ENCODE measurements around the gene CDPF1. TPM values are rescaled to one million over a fixed set of nuclear protein-coding genes. Genes with fewer than 3 reads are reported as not detected.

Gene CDPF1
- total and polyA plus RNA-seq, 2 donors (not counting 1 experiment from before 2014, with no cell fraction given) = 9.8 to 15.4 TPM

DNA sequence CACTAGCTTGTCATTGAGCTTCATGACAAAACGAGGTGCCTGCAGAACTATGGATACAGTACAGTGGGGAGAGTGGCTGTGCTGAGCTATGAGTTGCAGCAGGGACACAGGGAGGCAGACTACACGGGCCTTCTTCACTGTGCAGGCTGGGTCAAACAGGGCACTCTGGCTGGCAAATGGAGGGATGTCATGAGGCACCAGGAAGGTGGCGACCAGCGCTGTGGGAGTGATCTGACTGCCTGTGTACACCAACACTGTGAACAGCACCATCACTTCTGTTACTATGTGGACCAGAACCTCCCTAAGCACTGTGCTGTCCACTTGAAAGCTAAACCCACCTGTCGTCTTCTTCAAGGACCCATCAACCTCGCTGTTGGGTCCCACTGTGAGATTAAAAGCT, 9.9 kb upstream of the CDPF1 start:
- Histone ChIP-seq H3K9ac (ENCODE audit: low read length) (no peak overlapping the region), H2AFZ (ENCODE audit: insufficient read depth, low read depth, low read length, poor library complexity, severe bottlenecking) (no peak overlapping the region), H4K20me1 (ENCODE audit: control insufficient read depth, insufficient read depth, low read length, poor library complexity, severe bottlenecking) (no peaks in the 10 kb centered on the region), H3K9me3 (ENCODE audit: control extremely low read depth in 1 of 3, control insufficient read depth in 2 of 3, insufficient read depth in 1 of 3, low read length in 2 of 3) (peaks cover 0 to 10% (median 0%) of the 10 kb centered on the region in 3 donors), H3K36me3 (replicated peaks in 1 of 2; ENCODE audit: control extremely low read depth in 1 of 2, control insufficient read depth in 1 of 2, extremely low read depth in 1 of 2, insufficient read depth in 2 of 2, low read length in 1 of 2) (no peaks in the 10 kb centered on the region), H3K27ac (ENCODE audit: low read length in 2 of 2) (no peak overlapping the region), H3K4me3 (ENCODE audit: control extremely low read depth in 1 of 5, extremely low read depth in 1 of 5, insufficient read depth in 1 of 5, low read depth in 2 of 5, low read length in 4 of 5) (no peak overlapping the region), H3K4me2 (replicated peaks; ENCODE audit: low read depth, low read length, poor library complexity, severe bottlenecking) (no peak overlapping the region), H3K4me1 (ENCODE audit: control insufficient read depth in 2 of 2, insufficient read depth in 2 of 2, low read length in 2 of 2) (peaks cover 0 to 3% of the 10 kb centered on the region in 2 donors), H3K79me2 (ENCODE audit: control insufficient read depth, insufficient read depth, low read length) (no peaks in the 10 kb centered on the region), H3K27me3 (replicated peaks in 1 of 4; ENCODE audit: control extremely low read depth in 1 of 4, control insufficient read depth in 3 of 4, insufficient read depth in 4 of 4, low read length in 3 of 4) (peaks cover 0 to 37% (median 25%) of the 10 kb centered on the region in 4 experiments)
- no peak for DNase-seq
- 87% methylated on average over 6 of the region's 6 CpGs for WGBS (ENCODE audit: insufficient coverage)
- no peak overlapping the region for H3K27ac Mint-ChIP-seq
- ChIA-PET POLR2A (no interaction called here), CTCF (no interaction called here)
- no peaks in the 10 kb centered on the region for H3K9me3 Mint-ChIP-seq (ENCODE audit: insufficient read depth)
- ATAC-seq (ENCODE audit: low read depth) = no peak
- peaks cover 56% of the 10 kb centered on the region for H3K27me3 Mint-ChIP-seq
- intact Hi-C loops (cut with micrococcal nuclease) = no loop called here
- TF ChIP-seq EZH2 (IDR thresholded peaks at IDR 0.05; ENCODE audit: borderline replicate concordance, insufficient read depth, low read depth, low read length, poor library complexity, severe bottlenecking) = no peak
- TF ChIP-seq, protein P1, sequence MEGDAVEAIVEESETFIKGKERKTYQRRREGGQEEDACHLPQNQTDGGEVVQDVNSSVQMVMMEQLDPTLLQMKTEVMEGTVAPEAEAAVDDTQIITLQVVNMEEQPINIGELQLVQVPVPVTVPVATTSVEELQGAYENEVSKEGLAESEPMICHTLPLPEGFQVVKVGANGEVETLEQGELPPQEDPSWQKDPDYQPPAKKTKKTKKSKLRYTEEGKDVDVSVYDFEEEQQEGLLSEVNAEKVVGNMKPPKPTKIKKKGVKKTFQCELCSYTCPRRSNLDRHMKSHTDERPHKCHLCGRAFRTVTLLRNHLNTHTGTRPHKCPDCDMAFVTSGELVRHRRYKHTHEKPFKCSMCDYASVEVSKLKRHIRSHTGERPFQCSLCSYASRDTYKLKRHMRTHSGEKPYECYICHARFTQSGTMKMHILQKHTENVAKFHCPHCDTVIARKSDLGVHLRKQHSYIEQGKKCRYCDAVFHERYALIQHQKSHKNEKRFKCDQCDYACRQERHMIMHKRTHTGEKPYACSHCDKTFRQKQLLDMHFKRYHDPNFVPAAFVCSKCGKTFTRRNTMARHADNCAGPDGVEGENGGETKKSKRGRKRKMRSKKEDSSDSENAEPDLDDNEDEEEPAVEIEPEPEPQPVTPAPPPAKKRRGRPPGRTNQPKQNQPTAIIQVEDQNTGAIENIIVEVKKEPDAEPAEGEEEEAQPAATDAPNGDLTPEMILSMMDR (IDR thresholded peaks at IDR 0.05) = no peak
- H3K4me3 Mint-ChIP-seq = no peak overlapping the region
- peaks cover 6% of the 10 kb centered on the region for H3K4me1 Mint-ChIP-seq

DNA sequence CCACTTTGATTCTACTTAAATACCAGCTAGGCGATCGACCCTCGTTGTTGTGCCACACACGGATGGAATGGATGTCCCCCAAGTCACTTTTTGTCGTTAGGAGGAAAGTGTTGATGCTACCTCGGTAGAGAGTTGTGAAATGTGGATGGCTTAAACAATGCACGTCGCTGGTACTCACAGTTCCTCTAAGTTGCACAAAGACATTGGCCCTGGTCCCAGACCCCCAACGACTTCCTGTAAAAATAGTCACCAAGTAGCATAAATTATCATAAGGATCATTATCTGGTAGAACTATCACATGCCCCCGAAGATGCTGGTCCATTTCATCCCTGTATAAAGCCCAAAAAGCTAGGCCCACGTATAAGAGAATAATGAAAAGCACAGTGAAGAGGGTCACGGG, 9.3 kb upstream of the CDPF1 start:
- Mint-ChIP-seq H3K4me1 (peaks cover 6% of the 10 kb centered on the region), H3K27me3 (peaks cover 54% of the 10 kb centered on the region), H3K27ac (no peak overlapping the region), H3K9me3 (ENCODE audit: insufficient read depth) (no peaks in the 10 kb centered on the region), H3K4me3 (no peak overlapping the region)
- Histone ChIP-seq H3K4me3 (ENCODE audit: control extremely low read depth in 1 of 5, extremely low read depth in 1 of 5, insufficient read depth in 1 of 5, low read depth in 2 of 5, low read length in 4 of 5) (no peak overlapping the region), H3K27me3 (replicated peaks in 1 of 4; ENCODE audit: control extremely low read depth in 1 of 4, control insufficient read depth in 3 of 4, insufficient read depth in 4 of 4, low read length in 3 of 4) (peaks cover 0 to 34% (median 25%) of the 10 kb centered on the region in 4 experiments), H4K20me1 (ENCODE audit: control insufficient read depth, insufficient read depth, low read length, poor library complexity, severe bottlenecking) (no peaks in the 10 kb centered on the region), H3K4me1 (ENCODE audit: control insufficient read depth in 2 of 2, insufficient read depth in 2 of 2, low read length in 2 of 2) (peaks cover 0 to 3% of the 10 kb centered on the region in 2 donors), H3K9ac (ENCODE audit: low read length) (no peak overlapping the region), H3K9me3 (ENCODE audit: control extremely low read depth in 1 of 3, control insufficient read depth in 2 of 3, insufficient read depth in 1 of 3, low read length in 2 of 3) (peaks cover 0 to 11% (median 0%) of the 10 kb centered on the region in 3 donors), H3K36me3 (replicated peaks in 1 of 2; ENCODE audit: control extremely low read depth in 1 of 2, control insufficient read depth in 1 of 2, extremely low read depth in 1 of 2, insufficient read depth in 2 of 2, low read length in 1 of 2) (no peaks in the 10 kb centered on the region), H3K27ac (ENCODE audit: low read length in 2 of 2) (no peak overlapping the region), H3K4me2 (replicated peaks; ENCODE audit: low read depth, low read length, poor library complexity, severe bottlenecking) (no peak overlapping the region), H3K79me2 (ENCODE audit: control insufficient read depth, insufficient read depth, low read length) (no peaks in the 10 kb centered on the region), H2AFZ (ENCODE audit: insufficient read depth, low read depth, low read length, poor library complexity, severe bottlenecking) (no peak overlapping the region)
- WGBS (ENCODE audit: insufficient coverage) = 14% methylated on average over 1 of the region's 12 CpGs
- intact Hi-C loops (cut with micrococcal nuclease) = no loop called here
- ATAC-seq (ENCODE audit: low read depth) = no peak
- ChIA-PET CTCF (no interaction called here), POLR2A (no interaction called here)
- TF ChIP-seq EZH2 (IDR thresholded peaks at IDR 0.05; ENCODE audit: borderline replicate concordance, insufficient read depth, low read depth, low read length, poor library complexity, severe bottlenecking) = no peak
- TF ChIP-seq, protein P1 (IDR thresholded peaks at IDR 0.05) = no peak
- no peak for DNase-seq
